ENCODE measurements around the gene ASCC1. TPM values are rescaled to one million over a fixed set of nuclear protein-coding genes. Genes with fewer than 3 reads are reported as not detected.
"Not testable (repeated sequence)": the region's sequence is repeated elsewhere in the genome, so short reads cannot be mapped to it uniquely, and the experiment has no call there.

ASCC1 gene
- total and polyA plus RNA-seq, 2 experiments from 2014 or later, result 13.7 to 37.2 TPM

DNA sequence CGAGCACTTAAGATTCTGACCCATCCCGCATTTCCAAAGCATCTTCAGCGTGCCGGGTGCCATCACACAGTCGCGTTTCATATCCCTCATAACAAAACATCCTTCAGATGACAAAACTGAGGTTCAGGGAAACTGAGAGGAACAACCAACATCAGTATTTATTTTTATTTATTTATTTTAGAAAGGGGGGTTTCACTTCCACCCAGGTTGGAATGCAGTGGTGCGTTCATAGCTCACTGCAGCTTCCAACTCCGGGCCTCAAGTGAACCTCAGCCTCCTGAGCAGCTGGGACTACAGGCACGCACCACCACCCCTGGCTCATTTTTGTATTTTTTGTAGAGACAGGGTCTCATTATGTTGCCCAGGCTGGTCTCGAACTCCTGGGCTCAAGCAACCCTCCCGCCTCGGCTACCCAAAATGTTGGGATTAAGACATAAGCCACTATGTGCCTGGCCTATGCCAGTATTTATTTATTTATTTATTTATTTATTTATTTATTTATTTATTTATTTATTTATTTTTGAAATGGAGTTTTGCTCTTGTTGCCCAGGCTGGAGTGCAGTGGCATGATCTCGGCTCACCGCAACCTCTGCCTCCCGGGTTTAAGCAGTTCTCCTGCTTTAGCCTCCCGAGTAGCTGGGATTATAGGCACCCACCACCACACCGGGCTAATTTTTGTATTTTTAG is 33.2 kb upstream of the ASCC1 start:
- not testable (repeated sequence) for H3K36me3 Mint-ChIP-seq (ENCODE audit: low read depth); H3K9me2 ChIP-seq (ENCODE audit: insufficient read depth); H4K20me1 ChIP-seq (replicated peaks; ENCODE audit: insufficient read depth); H3K9me3 Mint-ChIP-seq; H3K36me3 ChIP-seq (ENCODE audit: insufficient read depth); H3K27ac ChIP-seq (ENCODE audit: low read depth); H3K4me2 ChIP-seq; H3K4me3 ChIP-seq; H3K79me2 ChIP-seq (replicated peaks; ENCODE audit: insufficient read depth); H3K27me3 ChIP-seq (ENCODE audit: insufficient read depth); H3F3A ChIP-seq (replicated peaks; ENCODE audit: low read depth); DNase-seq (ENCODE audit: low spot score); ATAC-seq
- H3K27ac Mint-ChIP-seq, result peak overlapping the region; percentile 97
- H3K4me1 Mint-ChIP-seq, result peaks cover 18% of the 10 kb centered on the region
- peak overlapping the region; percentile 92 for H2AFZ ChIP-seq
- peaks cover 21% of the 10 kb centered on the region for H3K4me1 ChIP-seq (ENCODE audit: insufficient read depth)
- peak overlapping the region; percentile 64; the same call in 1 of the 3 replicates for H3K4me3 Mint-ChIP-seq
- H3K27me3 Mint-ChIP-seq (ENCODE audit: insufficient read depth, low read depth, poor library complexity), result peaks cover 15% of the 10 kb centered on the region

DNA sequence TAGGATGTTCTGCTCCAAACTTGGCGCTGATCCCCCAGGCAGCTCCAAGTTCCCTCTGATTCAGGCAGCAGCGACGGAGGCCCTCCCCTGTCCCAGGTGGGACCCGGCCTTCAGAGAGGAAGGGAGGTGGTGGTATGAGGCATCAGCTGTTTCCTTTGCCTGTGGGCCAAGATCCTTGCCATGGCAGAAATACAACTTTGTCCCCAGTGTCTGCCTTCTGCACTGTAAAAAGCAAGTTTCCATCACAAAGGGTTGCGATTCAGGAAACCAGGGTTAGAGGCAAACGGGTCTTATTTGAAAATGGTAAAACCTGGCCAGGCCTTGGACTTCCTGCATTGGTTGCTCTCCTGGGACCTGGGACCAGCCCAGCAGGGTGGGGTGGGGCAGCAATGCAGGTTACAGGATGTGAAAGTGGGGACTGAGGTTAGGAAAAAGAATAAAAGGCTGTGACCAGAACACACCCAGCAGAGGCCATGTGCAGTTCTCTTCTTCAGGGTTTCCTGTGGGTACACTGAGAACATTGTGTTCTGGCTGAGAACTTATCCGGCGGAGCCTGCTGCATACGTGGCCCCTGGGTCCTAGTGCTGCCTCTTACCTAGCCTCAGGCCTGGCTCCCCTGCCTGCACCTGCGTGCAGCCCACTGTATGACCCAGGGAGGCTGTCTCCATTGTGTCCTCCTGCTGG is 32.5 kb upstream of the ASCC1 start:
- H3K36me3 ChIP-seq (ENCODE audit: insufficient read depth), result no peaks in the 10 kb centered on the region
- H2AFZ ChIP-seq, result peak overlapping the region; percentile 92
- no peaks in the 10 kb centered on the region; the same call in 1 of the 2 replicates for H3F3A ChIP-seq (replicated peaks; ENCODE audit: low read depth)
- ATAC-seq, result peak; percentile 92
- peak; percentile 76 for DNase-seq (ENCODE audit: low spot score)
- H3K79me2 ChIP-seq (replicated peaks; ENCODE audit: insufficient read depth), result no peaks in the 10 kb centered on the region
- peak overlapping the region; percentile 72 for H3K27ac ChIP-seq (ENCODE audit: low read depth)
- peaks cover 19% of the 10 kb centered on the region for H3K4me1 ChIP-seq (ENCODE audit: insufficient read depth)
- H3K4me3 ChIP-seq, result peak overlapping the region; percentile 25; the same call in 1 of the 2 replicates
- H3K27ac Mint-ChIP-seq, result peak overlapping the region; percentile 97
- no peaks in the 10 kb centered on the region for H3K27me3 ChIP-seq (ENCODE audit: insufficient read depth)
- no peaks in the 10 kb centered on the region for H3K36me3 Mint-ChIP-seq (ENCODE audit: low read depth)
- peaks cover 15% of the 10 kb centered on the region for H3K27me3 Mint-ChIP-seq (ENCODE audit: insufficient read depth, low read depth, poor library complexity)
- peak overlapping the region; percentile 64 for H3K4me3 Mint-ChIP-seq
- TF ChIP-seq POLR2AphosphoS5 (IDR thresholded peaks at IDR 0.05; ENCODE audit: low read depth) (peak; percentile 61), CREB1 (CRISPR knock-in tag; IDR thresholded peaks at IDR 0.05; ENCODE audit: low read depth) (no peak), NANOG (IDR thresholded peaks at IDR 0.05; ENCODE audit: borderline replicate concordance) (no peak)
- H4K20me1 ChIP-seq (replicated peaks; ENCODE audit: insufficient read depth), result no peaks in the 10 kb centered on the region
- H3K9me3 Mint-ChIP-seq, result no peaks in the 10 kb centered on the region
- H3K4me2 ChIP-seq, result peak overlapping the region; percentile 67
- peaks cover 18% of the 10 kb centered on the region for H3K4me1 Mint-ChIP-seq
- H3K9me2 ChIP-seq (ENCODE audit: insufficient read depth), result peaks cover 6% of the 10 kb centered on the region; the same call in 1 of the 2 replicates

DNA sequence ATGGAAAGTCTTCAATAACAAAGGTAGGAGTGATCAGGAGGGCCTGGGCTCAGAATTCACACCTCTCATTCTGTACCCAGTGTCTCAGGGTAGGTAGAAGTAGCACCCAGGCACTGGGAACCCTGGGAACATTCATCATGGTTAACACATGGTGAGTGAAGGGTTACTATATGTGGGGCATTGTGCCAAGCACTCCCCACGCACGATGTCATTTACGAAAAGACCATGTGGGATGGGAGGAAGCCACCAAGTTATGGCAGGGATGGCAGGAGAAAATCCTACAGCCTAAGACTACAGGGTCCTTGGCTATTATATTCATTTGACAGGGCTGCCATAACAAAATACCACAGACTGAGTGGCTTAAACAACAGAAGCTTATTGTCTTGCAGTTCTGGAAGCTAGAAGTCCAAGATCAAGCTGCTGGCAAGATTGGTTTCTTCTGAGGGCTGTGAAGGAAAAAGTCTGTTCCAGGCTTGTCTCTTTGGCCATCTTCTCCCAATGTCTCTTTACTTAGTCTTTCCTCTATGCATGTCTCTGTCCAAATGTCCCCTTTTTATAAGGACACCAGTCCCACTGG is 30.0 kb upstream of the ASCC1 start:
- H3K4me3 Mint-ChIP-seq, result no peak overlapping the region
- Histone ChIP-seq H3K27ac (ENCODE audit: low read depth) (no peak overlapping the region), H3K36me3 (ENCODE audit: insufficient read depth) (no peaks in the 10 kb centered on the region), H3K9me2 (ENCODE audit: insufficient read depth) (peaks cover 6% of the 10 kb centered on the region; the same call in 1 of the 2 replicates), H3K4me1 (ENCODE audit: insufficient read depth) (peaks cover 19% of the 10 kb centered on the region), H4K20me1 (replicated peaks; ENCODE audit: insufficient read depth) (no peaks in the 10 kb centered on the region), H3K4me2 (no peak overlapping the region), H2AFZ (peak overlapping the region; percentile 28; the same call in 1 of the 2 replicates), H3F3A (replicated peaks; ENCODE audit: low read depth) (no peaks in the 10 kb centered on the region; the same call in 1 of the 2 replicates), H3K27me3 (ENCODE audit: insufficient read depth) (no peaks in the 10 kb centered on the region), H3K4me3 (no peak overlapping the region), H3K79me2 (replicated peaks; ENCODE audit: insufficient read depth) (no peaks in the 10 kb centered on the region)
- H3K36me3 Mint-ChIP-seq (ENCODE audit: low read depth), result no peaks in the 10 kb centered on the region; the same call in 2 of the 3 replicates
- ATAC-seq (no peak), DNase-seq (ENCODE audit: low spot score) (no peak)
- no peak overlapping the region for H3K27ac Mint-ChIP-seq
- TF ChIP-seq ZNF114 (CRISPR knock-in tag; IDR thresholded peaks at IDR 0.05) (no peak), NANOG (IDR thresholded peaks at IDR 0.05; ENCODE audit: borderline replicate concordance) (no peak), ZNF331 (CRISPR knock-in tag; IDR thresholded peaks at IDR 0.05; ENCODE audit: low read depth) (no peak), CREB1 (CRISPR knock-in tag; IDR thresholded peaks at IDR 0.05; ENCODE audit: low read depth) (no peak), JUNB (IDR thresholded peaks at IDR 0.05; ENCODE audit: unreplicated experiment) (no peak)
- TF ChIP-seq, protein P1, sequence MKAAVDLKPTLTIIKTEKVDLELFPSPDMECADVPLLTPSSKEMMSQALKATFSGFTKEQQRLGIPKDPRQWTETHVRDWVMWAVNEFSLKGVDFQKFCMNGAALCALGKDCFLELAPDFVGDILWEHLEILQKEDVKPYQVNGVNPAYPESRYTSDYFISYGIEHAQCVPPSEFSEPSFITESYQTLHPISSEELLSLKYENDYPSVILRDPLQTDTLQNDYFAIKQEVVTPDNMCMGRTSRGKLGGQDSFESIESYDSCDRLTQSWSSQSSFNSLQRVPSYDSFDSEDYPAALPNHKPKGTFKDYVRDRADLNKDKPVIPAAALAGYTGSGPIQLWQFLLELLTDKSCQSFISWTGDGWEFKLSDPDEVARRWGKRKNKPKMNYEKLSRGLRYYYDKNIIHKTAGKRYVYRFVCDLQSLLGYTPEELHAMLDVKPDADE (IDR thresholded peaks at IDR 0.05), result no peak
- H3K27me3 Mint-ChIP-seq (ENCODE audit: insufficient read depth, low read depth, poor library complexity), result peaks cover 19% of the 10 kb centered on the region
- H3K4me1 Mint-ChIP-seq, result peaks cover 27% of the 10 kb centered on the region
- no peaks in the 10 kb centered on the region for H3K9me3 Mint-ChIP-seq

Data from GM23338 (cell line).